ENCODE data around the gene RBM18.

The RBM18 gene

GRCh38 chr9:122256206-122256605 is 8.4 kb downstream of the RBM18 start:
- no peak for DNase-seq

- DNase-seq, result no peak
Measured at GRCh38 chr9:122254761-122255160, 9.9 kb downstream of the RBM18 start.

- DNase-seq, result no peak
Measured at GRCh38 chr9:122252796-122253195, 11.8 kb downstream of the RBM18 start.

- no peak for DNase-seq
Measured at GRCh38 chr9:122251351-122251750, 13.3 kb downstream of the RBM18 start.

GRCh38 chr9:122248448-122248865 is 16.2 kb downstream of the RBM18 start:
- DNase-seq, result no peak

GRCh38 chr9:122246666-122247065 is 18.0 kb downstream of the RBM18 start:
- no peak for DNase-seq

- no peak for DNase-seq
Measured at GRCh38 chr9:122244349-122244748, 20.3 kb downstream of the RBM18 start.

GRCh38 chr9:122239722-122240121 is 24.9 kb downstream of the RBM18 start:
- no peak for DNase-seq

GRCh38 chr9:122236681-122237080 is 28.0 kb downstream of the RBM18 start:
- DNase-seq, result no peak

- no peak for DNase-seq
Measured at GRCh38 chr9:122234022-122234748, 30.5 kb downstream of the RBM18 start.

GRCh38 chr9:122232796-122233306 is 31.8 kb downstream of the RBM18 start:
- DNase-seq, result no peak

GRCh38 chr9:122229485-122229837 is 35.2 kb downstream of the RBM18 start:
- DNase-seq, result no peak

GRCh38 chr9:122228568-122229484 is 35.8 kb downstream of the RBM18 start, which contains the start of gene LHX6:
Gene LHX6, minus strand, starts transcription at chr9:122228957. Its CDS starts 217 bp downstream, at chr9:122228740.
- no peak for DNase-seq

- no peak for DNase-seq
Measured at GRCh38 chr9:122228191-122228567, 36.5 kb downstream of the RBM18 start.

- DNase-seq, result no peak
Measured at GRCh38 chr9:122227575-122227900, 37.1 kb downstream of the RBM18 start.

GRCh38 chr9:122226758-122227574 is 37.7 kb downstream of the RBM18 start:
- no peak for DNase-seq

- no peak for DNase-seq
Measured at GRCh38 chr9:122226142-122226757, 38.4 kb downstream of the RBM18 start.

- no peak for DNase-seq
Measured at GRCh38 chr9:122225312-122226141, 39.1 kb downstream of the RBM18 start.

- no peak for DNase-seq
Measured at GRCh38 chr9:122223435-122223834, 41.2 kb downstream of the RBM18 start.

- no peak for DNase-seq
Measured at GRCh38 chr9:122222791-122223190, 41.8 kb downstream of the RBM18 start.

- DNase-seq, result no peak
Measured at GRCh38 chr9:122221183-122221811, 43.3 kb downstream of the RBM18 start.

Measured in activated T-cell treated with anti-CD3 and anti-CD28 coated beads, Interleukin-2, amount 50 U/mL, for 1 hour (primary cell).